GM12865 (cell line): ENCODE results near the gene DIPK1A.

Source experiments
- DNase-seq: peaks from one replicate; pipeline ENCODE4 v3.0.0; 2010; ENCODE audit warnings: low read depth
- H3K4me3 ChIP-seq: 2 replicates; pipeline ENCODE4 v1.5.1; 2011; ENCODE audit warnings: mild to moderate bottlenecking, low read depth, low read length, control low read depth
- TF ChIP-seq, protein P1 (sequence below): IDR thresholded peaks from 2 replicates; pipeline ENCODE4 v1.5.1; 2011; ENCODE audit warnings: low read length, control low read depth, low read depth, inconsistent platforms; ENCODE audit not compliant: insufficient read depth; ENCODE audit errors: missing control alignments

DIPK1A gene

DNA sequence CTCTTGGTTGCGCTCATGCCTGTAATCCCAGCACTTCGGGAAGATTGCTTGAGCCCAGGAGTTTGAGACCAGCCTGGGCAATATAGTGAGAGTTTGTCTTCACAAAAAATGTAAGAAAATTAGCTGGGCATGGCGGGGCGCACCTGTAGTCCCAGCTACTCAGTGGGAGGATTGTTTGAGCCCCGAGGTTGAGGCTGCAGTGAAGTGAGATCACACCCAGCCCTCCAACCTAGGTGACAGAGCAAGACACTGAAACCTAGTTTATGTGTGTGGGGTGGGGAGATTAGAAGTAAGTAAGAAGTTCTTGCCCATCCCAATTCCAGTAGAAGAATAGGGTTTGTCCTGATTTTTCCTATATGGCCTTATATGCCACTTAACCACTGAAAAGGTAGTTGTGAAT, 127.4 kb downstream of the DIPK1A start:
- H3K4me3 ChIP-seq: peak overlapping the region; percentile 99
- TF ChIP-seq, protein P1, sequence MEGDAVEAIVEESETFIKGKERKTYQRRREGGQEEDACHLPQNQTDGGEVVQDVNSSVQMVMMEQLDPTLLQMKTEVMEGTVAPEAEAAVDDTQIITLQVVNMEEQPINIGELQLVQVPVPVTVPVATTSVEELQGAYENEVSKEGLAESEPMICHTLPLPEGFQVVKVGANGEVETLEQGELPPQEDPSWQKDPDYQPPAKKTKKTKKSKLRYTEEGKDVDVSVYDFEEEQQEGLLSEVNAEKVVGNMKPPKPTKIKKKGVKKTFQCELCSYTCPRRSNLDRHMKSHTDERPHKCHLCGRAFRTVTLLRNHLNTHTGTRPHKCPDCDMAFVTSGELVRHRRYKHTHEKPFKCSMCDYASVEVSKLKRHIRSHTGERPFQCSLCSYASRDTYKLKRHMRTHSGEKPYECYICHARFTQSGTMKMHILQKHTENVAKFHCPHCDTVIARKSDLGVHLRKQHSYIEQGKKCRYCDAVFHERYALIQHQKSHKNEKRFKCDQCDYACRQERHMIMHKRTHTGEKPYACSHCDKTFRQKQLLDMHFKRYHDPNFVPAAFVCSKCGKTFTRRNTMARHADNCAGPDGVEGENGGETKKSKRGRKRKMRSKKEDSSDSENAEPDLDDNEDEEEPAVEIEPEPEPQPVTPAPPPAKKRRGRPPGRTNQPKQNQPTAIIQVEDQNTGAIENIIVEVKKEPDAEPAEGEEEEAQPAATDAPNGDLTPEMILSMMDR: no peak
- DNase-seq: no peak

DNA sequence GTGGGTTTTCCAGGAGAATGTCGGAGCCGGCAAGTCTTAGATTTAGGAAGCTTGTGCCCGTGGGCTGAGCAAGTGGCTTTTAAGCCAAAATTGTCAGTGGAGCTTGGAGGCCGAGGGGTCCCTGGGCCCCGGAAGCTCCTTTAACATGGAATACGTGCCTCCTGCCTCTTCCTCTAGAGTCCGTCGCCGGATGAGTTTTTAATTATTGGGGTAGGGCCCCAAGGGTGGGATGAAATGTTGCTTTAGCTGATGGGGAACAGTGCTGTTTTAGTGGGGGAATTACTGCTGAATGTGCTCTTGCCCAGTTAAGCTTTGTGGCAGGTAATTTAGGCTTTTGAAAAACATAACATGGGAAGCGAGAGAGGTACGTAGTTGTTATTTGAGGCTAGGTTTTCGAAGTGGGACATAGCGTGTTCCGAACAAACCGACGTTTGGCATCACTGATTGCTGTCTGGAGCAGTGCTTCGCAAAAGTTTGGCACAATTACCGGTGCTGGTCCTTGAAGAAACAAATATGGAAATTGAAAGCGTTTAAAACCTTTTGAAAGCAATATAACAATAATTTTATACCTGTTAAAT, 128.6 kb downstream of the DIPK1A start:
- TF ChIP-seq, protein P1: no peak
- DNase-seq: peak; percentile 32
- H3K4me3 ChIP-seq: peak overlapping the region; percentile 99

DNA sequence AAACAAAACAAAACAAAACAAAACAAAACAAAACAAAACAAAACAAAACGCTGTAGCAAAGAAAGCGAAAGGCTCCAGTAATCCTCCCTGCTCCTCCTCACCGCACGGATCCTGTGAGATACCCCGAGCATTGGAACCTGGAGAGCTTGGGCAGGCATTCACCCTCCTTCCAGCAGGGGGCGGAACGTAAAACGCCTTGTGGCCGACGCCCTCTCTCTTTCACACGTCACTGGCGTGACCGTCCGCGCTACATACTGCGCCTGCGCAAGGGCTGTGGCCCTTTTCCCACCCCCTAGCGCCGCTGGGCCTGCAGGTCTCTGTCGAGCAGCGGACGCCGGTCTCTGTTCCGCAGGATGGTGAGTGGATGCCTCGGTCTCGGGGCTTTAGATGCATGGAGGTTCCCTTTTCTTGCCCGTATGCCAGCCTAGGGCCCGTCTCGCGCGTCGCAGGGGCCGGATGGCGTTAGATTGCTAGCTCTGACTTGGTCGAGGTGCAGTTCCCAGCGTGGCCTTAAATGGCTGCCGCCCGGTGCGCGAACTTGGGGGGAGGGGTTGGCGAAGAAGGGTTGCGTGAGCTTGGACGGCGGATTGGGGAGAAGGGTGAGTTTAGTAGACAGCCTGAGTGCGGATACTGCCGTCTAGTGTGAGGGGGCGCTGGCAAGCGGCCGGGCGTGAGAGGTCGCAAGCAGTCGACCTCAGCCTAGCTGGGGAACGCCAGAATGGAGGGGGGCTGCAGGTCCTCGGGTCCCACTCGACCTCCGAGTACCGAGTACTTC, 129.3 kb downstream of the DIPK1A start, which contains the start of gene RPL5:
RPL5 (plus strand) TSS at position 279 of the 775 bp plus-strand sequence; CDS start at position 354, 75 bp downstream.
- TF ChIP-seq, protein P1: peak; percentile 98
- peak; percentile 99 for DNase-seq
- H3K4me3 ChIP-seq: peak within 1 kb of the TSS; percentile 99

DNA sequence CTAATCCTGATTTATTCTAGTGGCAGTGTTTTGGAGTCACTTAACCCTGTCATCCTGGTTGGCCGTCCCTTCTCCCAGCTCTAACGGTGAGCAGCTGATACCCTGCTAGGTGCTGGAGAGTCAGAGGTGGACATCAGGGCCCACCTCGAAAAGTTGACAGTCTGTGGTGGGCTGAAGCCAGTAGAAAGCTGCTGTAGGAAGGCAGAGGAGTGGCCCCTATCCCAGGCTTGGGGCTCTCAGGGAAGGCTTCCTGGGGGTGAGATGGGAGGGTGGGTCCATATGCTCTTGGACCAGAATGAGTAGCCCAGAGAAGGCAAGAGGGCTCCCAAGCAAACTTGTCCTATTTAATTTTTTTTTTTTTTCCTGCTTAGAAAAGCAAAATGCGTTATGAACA, 129.9 kb downstream of the DIPK1A start:
- TF ChIP-seq, protein P1: no peak
- DNase-seq: no peak
- H3K4me3 ChIP-seq: peak overlapping the region; percentile 15

DNA sequence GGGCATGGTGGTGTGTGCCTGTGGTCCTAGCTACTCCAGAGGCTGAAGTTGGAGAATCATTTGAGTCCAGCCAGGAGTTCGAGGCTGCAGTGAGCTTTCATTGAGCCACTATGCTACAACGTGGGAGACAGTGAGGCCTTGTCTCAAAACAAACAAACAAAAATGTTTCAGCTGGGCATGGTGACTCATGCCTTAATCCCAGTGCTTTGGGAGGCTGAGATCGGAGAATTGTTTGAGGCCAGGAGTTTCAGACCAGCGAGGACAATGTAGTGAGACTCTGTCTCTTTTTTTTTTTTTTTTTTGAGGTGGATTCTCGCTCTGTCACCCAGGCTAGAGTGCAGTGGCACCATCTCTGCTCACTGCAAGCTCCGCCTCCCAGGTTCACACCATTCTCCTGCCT, 134.5 kb downstream of the DIPK1A start:
- TF ChIP-seq, protein P1: no peak
- no peak overlapping the region for H3K4me3 ChIP-seq
- no peak for DNase-seq

DNA sequence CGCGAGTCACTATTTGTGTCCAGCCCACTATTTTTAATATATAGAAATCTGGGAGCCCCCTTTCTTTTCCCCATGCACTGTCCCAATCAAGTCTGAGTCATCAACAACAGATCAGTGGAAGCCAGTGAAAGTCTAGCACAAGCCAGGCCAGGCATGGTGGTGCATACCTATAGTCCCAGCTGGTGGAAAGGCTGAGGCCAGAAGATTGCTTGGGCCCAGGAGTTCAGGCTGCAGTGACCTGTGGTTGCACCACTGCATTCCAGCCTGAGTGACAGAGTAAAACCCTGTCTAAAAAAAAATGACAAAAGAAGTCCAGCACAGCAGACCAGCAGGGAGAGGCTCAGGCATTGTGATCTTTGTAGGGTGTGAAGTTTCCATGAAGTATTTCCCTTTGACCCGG, 138.4 kb downstream of the DIPK1A start:
- TF ChIP-seq, protein P1: no peak
- no peak overlapping the region for H3K4me3 ChIP-seq
- DNase-seq: no peak
